ENCODE results near the gene TTC33. TPM values are rescaled to one million over a fixed set of nuclear protein-coding genes. Genes with fewer than 3 reads are reported as not detected.

TTC33 gene
- total RNA-seq, 4 donors from 2014 or later: 18.8 to 123 (median 39.7) TPM

- Histone ChIP-seq H3K4me3 (no peak overlapping the region), H3K4me1 (no peaks in the 10 kb centered on the region), H3K27ac (no peak overlapping the region), H3K27me3 (no peaks in the 10 kb centered on the region), H3K36me3 (no peaks in the 10 kb centered on the region), H3K9me3 (no peaks in the 10 kb centered on the region)
- no peak for TF ChIP-seq POLR2A (IDR thresholded peaks at IDR 0.05)
- TF ChIP-seq CTCF (IDR thresholded peaks at IDR 0.05): no peak
- intact Hi-C loops (cut with DNase I; ENCODE audit: low total_unique reads): no loop called here
- DNase-seq: no peak
These were observed 170.1 kb downstream of the TTC33 start for GRCh38 chr5:40585537-40586267.

- no peaks in the 10 kb centered on the region for H3K36me3 ChIP-seq
- intact Hi-C loops (cut with DNase I; ENCODE audit: low total_unique reads): no loop called here
- H3K27me3 ChIP-seq: no peaks in the 10 kb centered on the region
- no peaks in the 10 kb centered on the region for H3K9me3 ChIP-seq
- H3K4me3 ChIP-seq: no peak overlapping the region
- H3K4me1 ChIP-seq: no peaks in the 10 kb centered on the region
- no peak for TF ChIP-seq CTCF (IDR thresholded peaks at IDR 0.05)
- TF ChIP-seq POLR2A (IDR thresholded peaks at IDR 0.05): no peak
- no peak overlapping the region for H3K27ac ChIP-seq
- DNase-seq: no peak
These were observed 171.7 kb downstream of the TTC33 start for GRCh38 chr5:40584054-40584453.

- Histone ChIP-seq H3K27ac (no peak overlapping the region), H3K4me3 (no peak overlapping the region), H3K27me3 (no peaks in the 10 kb centered on the region), H3K4me1 (no peaks in the 10 kb centered on the region), H3K9me3 (no peaks in the 10 kb centered on the region), H3K36me3 (no peaks in the 10 kb centered on the region)
- intact Hi-C loops (cut with DNase I; ENCODE audit: low total_unique reads): no loop called here
- TF ChIP-seq CTCF (IDR thresholded peaks at IDR 0.05) (no peak), POLR2A (IDR thresholded peaks at IDR 0.05) (no peak)
- DNase-seq: no peak
These were observed 177.0 kb downstream of the TTC33 start for GRCh38 chr5:40578501-40579451.

- H3K27me3 ChIP-seq: no peaks in the 10 kb centered on the region
- H3K36me3 ChIP-seq: no peaks in the 10 kb centered on the region
- no peak overlapping the region for H3K27ac ChIP-seq
- TF ChIP-seq CTCF (IDR thresholded peaks at IDR 0.05) (no peak), POLR2A (IDR thresholded peaks at IDR 0.05) (no peak)
- H3K4me3 ChIP-seq: no peak overlapping the region
- H3K4me1 ChIP-seq: no peaks in the 10 kb centered on the region
- H3K9me3 ChIP-seq: no peaks in the 10 kb centered on the region
- no peak for DNase-seq
- intact Hi-C loops (cut with DNase I; ENCODE audit: low total_unique reads): no loop called here
These were observed 178.0 kb downstream of the TTC33 start for GRCh38 chr5:40577718-40578117.

GRCh38 chr5:40575921-40576320, 179.8 kb downstream of the TTC33 start:
- H3K27ac ChIP-seq: no peak overlapping the region
- no peaks in the 10 kb centered on the region for H3K36me3 ChIP-seq
- intact Hi-C loops (cut with DNase I; ENCODE audit: low total_unique reads): no loop called here
- no peak overlapping the region for H3K4me3 ChIP-seq
- H3K9me3 ChIP-seq: no peaks in the 10 kb centered on the region
- no peaks in the 10 kb centered on the region for H3K27me3 ChIP-seq
- DNase-seq: no peak
- H3K4me1 ChIP-seq: no peaks in the 10 kb centered on the region
- TF ChIP-seq POLR2A (IDR thresholded peaks at IDR 0.05) (no peak), CTCF (IDR thresholded peaks at IDR 0.05) (no peak)
